HCEC 1CT (cell line): ENCODE data around the gene POTEE.
"Not testable (repeated sequence)": the region's sequence is repeated elsewhere in the genome, so short reads cannot be mapped to it uniquely, and the experiment has no call there.

ENCODE experiments used
- DNase-seq: peaks from one replicate; pipeline ENCODE4 v3.0.0-alpha.2; 2017

The POTEE gene

GRCh38 chr2:131209030-131209772 is at the start of gene POTEE:
Gene POTEE (plus strand): TSS chr2:131209536. CDS start chr2:131218403, 8,867 bp downstream.
- not testable (repeated sequence) for DNase-seq

DNA sequence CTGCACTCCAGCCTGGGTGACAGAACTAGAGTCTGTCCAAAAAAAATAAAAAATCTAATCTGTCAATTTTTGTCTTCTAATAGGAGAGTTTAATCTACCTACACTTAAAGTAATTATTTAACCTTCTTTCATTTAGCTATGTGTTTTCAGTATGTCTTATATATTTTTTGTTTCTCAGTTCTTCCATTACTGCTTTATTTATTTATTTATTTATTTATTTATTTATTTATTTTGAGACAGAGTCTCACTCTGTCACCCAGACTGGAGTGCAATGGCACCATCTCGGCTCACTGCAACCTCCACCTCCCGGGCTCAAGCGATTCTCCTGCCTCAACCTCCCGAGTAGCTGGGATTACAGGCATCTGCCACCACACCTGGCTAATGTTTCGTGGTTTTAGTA is 43.8 kb upstream of the POTEE start:
- not testable (repeated sequence) for DNase-seq

GRCh38 chr2:131168538-131168937 is 40.8 kb upstream of the POTEE start:
- DNase-seq = no peak

DNA sequence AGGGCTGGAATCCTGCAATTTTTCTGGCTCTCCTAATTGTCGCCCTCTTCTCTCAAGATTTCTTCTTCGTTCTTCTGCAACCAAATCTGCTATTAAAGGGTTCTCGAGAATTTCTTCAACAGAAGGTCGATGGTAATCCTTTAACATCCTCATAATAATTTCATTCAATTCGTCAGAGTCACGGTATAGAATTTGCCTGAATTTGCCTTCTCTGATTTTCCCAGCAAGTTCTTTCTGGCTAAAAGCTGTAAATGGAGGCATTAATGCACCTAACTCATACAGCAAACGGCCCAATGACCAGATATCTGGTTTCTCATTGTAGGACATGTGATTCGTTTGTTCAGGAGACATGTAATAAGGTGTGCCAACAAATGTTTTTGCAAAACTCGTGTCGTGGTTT is 31.3 kb upstream of the POTEE start:
- DNase-seq = not testable (repeated sequence)

DNA sequence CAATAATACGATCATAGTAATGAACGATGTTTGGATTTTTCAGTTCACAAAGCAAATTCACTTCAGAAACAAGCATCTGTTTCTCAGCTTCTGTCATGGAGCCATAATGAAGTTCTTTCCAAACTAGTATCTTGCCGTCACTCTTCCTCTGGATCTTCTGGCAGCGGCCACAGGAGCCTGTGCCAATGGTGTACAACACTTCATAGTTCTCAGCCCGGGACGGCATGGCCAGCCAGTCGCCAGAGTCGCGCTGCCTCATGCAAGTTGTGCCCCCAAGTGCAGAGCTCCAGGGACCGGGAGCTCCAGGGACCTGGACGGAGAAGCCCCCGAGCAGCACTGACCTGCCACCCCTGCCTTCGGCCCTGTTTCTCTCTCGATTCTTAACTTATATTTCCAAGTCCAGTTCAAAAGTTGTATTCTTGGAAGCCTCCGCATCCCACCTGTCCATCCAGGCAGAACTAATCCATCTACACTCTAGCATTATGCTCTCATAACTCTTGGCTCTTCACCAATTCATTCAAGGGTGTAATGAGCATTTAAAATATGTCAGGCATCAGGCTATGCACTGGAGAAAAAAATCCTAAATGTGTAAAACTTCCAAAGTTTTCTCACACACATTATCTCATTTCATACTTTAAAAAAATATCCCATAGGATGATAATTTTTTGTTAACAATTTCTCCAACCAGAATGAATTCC is 30.5 kb upstream of the POTEE start:
- DNase-seq = not testable (repeated sequence)

GRCh38 chr2:131181451-131181850 is 27.9 kb upstream of the POTEE start:
- DNase-seq = not testable (repeated sequence)

DNA sequence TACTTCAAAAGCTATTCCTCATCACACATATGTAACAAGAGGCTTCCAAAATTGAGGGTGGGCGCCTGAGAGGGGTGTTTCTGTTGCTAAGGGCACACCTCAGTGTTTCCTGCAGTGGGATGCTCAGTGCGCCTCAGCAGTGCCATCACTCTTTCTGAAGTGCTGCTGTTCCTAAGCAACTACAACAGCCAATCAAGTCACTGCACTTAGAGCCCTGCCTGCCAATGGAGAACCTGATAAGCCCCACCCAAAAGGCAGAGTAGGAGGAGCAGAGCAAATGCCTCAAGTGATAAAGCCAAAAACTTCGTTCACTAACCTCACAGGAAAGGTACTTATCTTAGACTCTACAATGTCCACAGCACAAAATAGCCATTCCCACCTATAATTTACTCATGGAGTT is 15.9 kb upstream of the POTEE start:
- DNase-seq = not testable (repeated sequence)

- DNase-seq = not testable (repeated sequence)
These were observed 13.2 kb upstream of the POTEE start for GRCh38 chr2:131196186-131196585.

DNA sequence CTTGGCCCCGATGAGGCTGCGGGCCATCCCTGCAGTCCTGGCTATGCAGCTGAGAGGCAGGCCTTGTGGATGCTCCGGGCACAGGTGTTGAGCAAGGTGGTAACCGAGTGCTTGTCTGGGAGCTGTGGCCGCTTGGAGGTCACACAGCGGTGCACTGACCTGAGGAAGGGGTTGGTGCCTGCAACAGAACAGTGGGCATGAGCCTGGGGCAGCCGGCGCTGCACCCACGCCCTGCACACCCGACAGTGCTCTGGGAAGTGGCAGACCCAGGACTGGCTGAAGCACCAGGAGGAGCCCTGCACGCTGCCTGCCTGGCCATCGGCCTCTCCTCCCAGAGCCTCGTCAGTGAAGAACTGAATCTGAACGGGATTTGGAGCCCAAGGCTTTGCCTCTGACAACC is 8.2 kb upstream of the POTEE start:
- no peak for DNase-seq

DNA sequence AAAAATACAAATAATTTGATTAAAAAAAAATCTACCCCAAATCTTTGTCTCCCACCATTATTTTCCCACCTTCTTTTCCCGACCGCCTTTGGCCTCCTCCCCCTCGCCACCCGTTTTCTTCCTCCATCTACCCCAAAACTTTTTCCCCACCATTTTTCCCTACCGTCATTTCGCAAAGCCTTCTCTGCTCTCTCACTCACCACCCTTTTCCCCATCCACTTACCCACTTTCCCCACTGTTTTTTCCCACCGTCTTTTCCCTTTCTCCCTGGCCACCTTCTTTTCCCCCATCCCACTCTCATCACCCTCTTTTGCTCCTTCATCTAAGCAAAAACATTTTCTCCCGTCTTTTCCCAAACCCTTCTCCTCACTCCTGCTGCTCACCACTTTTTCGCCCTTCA is 1.5 kb upstream of the POTEE start:
- DNase-seq = not testable (repeated sequence)

DNA sequence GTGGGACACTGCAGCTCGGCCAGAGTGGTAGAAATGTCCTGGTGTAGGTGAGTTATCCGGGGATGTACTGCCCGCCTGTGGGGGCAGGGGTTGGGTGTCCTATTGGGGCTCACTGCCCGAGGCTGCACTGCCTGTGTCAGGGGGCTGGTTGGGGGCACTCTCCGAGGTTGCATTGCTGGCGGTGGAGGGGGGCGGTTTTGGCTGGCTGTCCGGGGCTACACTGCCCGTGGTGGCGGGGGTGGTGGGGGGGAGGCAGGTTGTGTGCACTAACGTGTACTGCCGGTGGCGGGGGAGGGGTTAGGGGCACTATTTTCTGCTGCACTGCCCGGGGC is 403 bp downstream of the POTEE start:
- DNase-seq = not testable (repeated sequence)

- not testable (repeated sequence) for DNase-seq
These were observed 1.3 kb downstream of the POTEE start for GRCh38 chr2:131210434-131211211.

GRCh38 chr2:131217238-131217986 is 8.1 kb downstream of the POTEE start:
- not testable (repeated sequence) for DNase-seq

DNA sequence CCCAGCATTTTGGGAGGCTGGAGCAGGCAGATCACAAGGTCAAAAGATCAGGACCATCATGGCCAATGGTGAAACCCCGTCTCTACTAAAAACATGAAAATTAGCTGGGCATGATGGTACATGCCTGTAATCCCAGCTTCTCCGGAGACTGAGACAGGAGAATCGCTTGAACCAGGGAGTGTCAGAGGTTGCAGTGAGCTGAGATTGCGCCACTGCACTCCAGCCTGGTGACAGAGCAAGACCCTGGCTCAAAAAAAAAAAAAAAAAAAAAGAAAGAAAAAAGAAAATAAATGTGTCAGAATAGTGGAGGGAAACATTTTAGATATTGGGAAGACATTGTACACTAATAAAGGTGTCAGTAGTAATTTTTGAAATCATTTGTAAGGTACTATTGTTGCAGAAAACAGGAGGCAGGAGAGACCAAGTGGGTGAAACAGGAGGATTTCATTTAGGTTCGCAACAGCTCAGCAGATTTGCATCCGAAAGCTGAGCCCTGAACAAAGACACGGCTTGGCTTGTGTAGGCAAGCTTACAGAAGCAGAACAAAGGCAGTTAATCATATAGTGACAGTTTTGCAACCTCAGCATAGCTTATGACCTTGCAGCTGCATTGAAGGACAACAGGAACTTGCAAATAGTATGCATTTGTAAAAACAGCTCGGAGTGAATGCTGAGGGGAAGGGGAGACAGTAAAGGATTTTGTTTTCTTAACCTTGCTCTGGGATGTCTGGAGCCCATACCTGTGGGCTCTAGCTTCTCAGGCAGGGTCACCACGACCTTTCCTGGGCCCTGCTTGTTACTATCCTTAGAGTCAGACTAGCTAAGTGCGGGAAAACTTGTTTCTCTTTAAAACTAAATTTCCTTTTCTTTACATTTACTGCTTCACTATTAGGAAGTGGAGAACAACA is 26.5 kb downstream of the POTEE start:
- not testable (repeated sequence) for DNase-seq
